ENCODE measurements around the gene CKS1B.
"Not testable (repeated sequence)": the region's sequence is repeated elsewhere in the genome, so short reads cannot be mapped to it uniquely, and the experiment has no call there.

The CKS1B gene

DNA sequence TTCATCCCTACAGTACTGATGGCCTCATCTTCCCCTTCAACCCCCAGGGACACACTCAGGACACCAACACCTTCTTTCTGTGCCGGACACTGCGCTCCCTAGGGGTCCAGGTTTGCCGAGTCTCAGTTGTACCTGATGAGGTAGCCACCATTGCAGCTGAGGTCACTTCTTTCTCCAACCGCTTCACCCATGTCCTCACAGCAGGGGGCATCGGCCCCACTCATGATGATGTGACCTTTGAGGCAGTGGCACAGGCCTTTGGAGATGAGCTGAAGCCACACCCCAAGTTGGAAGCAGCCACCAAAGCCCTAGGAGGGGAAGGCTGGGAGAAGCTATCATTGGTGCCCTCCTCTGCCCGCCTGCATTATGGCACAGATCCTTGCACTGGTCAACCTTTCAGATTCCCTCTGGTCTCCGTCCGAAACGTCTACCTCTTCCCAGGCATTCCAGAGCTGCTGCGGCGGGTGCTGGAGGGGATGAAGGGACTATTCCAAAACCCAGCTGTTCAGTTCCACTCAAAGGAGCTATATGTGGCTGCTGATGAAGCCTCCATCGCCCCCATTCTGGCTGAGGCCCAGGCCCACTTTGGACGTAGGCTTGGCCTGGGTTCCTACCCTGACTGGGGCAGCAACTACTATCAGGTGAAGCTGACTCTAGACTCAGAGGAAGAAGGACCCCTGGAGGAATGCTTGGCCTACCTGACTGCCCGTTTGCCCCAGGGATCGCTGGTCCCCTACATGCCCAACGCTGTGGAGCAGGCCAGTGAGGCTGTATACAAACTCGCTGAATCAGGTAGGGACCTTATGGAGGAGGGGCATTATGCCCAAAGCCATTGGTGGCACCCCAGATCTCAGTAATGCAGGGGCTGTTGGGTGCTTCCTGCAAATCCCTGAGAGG is 13.8 kb downstream of the CKS1B start:
- no peak for DNase-seq

DNA sequence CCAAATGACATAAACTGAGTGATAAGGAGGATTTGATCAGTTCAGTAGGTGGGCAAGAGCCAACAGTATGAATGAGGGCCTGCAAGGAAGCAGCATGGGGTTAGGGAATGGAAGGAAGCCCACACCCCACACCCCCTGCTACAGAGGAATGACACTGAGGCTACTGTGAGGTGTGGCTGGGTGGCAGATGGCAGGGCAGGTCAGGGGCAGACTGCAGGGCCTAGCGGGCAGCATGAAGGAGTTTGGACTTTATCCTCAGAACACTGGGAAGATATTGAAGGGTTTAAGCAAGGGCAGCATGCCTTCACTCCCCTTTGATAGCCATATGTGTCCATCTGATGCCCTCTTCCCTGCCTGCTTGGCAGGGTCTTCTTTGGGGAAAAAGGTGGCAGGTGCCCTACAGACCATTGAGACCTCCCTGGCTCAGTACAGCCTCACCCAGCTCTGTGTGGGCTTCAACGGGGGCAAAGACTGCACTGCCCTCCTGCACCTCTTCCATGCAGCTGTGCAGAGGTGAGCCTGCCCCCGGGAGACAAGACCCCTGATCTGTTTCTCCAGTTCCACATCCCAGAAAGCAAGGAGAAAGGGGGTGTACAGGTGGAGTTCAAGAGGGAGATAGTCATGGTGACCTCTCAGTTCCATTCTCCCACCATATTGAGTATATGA is 14.8 kb downstream of the CKS1B start:
- no peak for DNase-seq

DNA sequence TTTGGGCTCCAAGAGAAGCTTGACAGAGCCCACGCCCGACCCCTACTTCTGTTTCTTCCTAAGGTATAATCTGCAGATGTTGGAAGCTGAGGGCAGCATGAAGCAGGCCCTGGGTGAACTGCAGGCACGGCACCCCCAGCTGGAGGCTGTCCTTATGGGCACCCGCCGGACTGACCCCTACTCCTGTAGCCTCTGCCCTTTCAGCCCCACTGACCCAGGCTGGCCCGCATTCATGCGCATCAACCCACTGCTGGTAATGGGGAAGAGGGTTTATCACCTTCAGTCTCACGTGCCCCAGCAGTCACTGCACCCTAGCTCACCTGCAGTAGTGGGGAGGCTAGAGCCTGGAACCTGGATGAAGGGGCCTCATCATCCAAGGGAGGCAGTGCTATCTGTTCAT is 15.8 kb downstream of the CKS1B start:
- DNase-seq: no peak

DNA sequence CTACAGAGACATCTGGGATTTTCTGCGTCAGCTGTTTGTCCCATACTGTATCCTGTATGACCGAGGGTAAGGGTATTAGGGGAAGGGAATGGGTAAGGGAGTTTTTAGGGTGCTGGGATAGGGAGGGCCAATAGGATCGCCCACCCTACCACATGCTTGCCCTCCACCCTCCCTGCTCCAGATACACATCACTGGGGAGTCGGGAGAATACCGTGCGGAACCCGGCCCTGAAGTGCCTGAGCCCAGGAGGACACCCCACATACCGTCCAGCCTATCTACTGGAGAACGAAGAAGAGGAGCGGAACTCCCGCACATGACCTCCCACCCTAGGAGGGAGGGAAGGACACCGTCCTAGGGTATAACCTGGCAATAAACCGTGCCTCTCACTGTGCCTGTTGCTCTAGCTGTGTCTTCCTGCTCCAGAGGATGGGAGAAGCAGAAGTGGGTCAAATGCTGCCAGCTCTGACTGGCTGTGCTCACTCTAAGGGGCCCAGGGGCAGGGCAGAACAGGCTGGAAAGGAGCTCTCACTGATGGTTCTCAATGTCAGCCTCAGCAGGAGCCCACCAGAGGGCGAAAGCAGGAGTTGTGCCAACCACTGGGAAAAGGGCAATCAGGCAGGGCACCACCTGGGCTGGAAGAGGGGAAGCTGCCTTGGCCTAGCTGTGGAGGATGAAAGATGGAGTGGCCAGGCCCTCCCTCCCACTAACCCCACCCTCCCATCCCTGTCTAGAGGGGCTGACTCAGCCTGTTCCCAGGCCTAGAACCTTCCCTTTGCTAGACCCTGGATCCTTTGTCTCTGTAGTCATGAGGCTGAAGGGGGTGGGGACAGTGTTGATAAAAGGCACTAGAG is 18.5 kb downstream of the CKS1B start:
- DNase-seq: no peak

DNA sequence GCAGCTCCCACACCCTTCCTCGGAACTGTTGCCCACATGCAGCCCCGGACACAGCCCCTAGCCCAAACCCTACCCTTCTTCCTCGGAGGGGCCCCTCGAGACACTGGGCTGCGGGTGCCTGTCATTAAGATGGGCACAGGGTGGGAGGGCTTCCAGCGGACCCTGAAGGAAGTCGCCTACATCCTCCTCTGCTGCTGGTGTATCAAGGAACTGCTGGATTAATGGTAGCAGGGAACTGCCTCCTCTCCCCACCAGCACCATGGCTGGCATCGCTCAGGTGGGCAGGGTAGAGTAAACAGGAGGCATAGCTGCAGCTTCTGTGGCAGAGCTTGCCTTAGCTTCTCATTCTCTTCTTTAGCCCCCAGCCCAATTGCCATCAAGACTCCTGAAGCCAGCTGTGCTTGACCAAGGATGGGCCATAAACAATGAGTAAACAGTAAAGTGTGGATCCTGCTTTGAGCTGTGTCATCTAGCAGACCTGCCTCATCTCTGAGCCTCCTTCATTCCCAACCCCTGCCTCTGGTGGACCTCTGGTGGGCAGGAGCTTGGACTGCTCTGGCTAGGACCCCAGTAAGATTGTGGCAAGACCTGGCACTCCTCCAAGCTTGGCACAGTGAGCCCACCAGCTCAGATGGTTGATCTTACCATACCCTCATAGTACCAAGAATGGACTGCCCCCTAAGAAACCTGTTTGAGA is 19.2 kb downstream of the CKS1B start, which contains the start of gene LENEP:
Gene LENEP, plus strand, starts transcription at position 15 of the 697 bp plus-strand sequence. Its CDS starts 22 bp downstream, at position 37.
- no peak for DNase-seq

DNA sequence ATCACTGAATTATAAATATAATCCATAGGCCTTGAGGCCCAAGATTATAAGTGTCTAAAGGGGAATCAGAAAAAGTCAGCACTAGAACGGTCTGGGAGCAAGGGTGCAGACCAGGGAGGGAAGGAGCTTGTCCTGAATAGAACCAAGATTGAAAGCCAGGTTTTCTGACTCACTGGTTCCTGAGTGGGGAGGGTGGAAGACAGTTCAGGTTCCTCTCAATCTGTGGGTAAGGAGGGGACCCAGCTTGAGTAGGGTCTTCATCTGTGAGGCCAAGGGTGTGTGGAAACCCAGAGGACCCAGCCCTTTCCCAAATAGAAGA is 19.7 kb downstream of the CKS1B start:
- DNase-seq: no peak

DNA sequence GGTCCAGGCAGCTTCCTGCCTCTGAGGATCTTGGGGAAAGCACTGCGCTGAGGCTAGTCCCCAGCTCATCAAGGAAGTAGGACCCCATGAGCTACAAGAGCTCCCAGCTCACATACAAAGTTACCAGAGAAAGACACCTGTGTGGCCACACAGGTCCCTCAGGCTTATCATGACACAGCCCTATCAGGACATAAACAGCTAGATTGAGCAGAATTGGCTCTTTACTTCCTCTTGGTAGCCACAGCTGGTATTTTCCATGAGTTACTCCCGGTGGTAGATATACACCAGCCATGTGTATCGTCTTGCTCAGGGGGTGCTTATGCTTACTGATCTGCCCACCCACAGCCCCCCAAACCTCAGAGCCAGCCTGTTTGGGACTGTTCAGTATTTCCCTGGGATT is 20.1 kb downstream of the CKS1B start:
- no peak for DNase-seq

DNA sequence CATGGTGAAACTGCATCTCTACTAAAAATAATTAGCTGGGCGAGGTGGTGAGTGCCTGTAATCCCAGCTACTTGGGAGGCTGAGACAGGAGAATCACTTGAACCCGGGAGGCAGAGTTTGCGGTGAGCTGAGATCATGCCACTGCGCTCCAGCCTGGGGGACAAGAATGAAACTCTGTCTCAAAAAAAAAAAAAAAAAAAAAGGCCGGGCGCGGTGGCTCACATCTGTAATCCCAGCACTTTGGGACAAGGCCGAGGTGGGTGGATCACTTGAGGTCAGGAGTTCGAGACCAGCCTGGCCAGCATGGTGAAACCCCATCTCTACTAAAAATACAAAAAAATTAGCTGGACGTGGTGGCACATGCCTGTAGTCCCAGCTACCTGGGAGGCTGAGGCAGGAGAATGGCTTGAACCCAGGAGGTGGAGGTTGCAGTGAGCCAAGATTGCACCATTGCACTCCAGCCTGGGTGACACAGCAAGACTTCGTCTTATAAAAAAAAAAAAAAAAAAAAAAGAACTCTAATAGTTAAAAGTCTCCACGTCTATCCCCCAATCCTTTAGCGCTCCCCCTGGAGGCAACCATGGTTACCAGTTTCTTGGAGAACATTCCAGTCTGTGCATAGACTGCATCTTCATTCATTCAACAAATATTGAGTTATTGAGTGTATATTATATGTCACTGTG is 21.0 kb downstream of the CKS1B start:
- DNase-seq: not testable (repeated sequence)

DNA sequence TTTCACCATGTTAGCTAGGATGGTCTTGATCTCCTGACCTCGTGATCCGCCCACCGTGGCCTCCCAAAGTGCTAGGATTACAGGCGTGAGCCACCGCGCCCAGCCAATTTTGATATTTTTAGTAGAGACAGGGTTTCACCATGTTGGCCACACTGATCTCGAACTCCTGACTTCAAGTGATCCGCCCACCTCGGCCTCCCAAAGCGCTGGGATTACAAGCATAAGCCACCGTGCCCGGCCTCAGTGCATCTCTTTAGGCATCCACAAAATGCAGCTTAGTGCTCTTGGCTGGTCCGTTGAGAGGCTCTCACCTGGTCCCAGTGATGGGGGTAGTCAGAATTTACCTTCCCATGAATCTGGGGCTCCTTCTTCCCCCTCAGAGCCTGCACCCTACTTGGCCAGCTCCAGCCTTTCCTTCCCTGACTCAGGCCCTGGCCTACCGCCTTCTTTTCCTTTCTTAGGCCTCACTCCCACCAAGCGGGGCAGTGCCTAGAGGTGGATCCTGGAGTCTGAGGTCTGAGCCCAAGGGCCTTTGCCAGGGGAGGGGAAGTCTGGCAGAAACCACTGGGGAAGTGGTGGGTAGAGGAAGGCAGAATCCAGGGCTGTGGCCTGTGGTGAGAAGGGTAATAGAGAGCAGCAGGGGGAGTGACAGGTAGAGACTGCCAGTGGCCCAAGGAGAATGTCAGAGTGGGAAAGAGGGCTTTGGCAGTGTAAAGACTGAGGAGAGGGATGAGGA is 22.7 kb downstream of the CKS1B start:
- no peak for DNase-seq

DNA sequence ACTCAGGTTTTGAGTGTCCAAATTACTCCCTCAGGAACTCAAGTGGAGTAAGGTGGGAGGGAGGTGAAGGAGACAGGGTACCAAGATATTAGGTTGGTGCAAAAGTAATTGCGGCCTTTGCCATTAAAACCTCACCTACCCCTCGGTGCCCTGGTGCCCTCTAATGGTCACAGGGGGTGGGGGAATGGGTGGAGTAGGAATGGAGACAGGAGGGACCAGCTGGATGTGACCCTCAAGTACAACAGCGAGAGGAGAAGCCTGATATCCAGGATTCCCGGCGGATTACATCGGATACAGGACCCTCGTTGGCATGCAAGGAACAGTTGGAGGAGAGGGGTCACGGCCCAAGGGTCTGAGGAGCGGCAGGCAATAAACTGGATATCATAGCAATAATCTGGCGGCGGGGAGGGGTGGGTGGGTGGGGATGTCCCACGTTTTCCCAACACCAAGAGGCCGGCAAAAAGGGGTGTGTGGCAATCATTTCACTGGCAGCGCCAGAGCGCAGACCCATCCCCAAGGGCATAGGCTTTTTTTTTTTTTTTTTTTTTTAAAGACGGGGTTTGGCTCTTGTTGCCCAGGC is 23.8 kb downstream of the CKS1B start:
- DNase-seq: no peak

DNA sequence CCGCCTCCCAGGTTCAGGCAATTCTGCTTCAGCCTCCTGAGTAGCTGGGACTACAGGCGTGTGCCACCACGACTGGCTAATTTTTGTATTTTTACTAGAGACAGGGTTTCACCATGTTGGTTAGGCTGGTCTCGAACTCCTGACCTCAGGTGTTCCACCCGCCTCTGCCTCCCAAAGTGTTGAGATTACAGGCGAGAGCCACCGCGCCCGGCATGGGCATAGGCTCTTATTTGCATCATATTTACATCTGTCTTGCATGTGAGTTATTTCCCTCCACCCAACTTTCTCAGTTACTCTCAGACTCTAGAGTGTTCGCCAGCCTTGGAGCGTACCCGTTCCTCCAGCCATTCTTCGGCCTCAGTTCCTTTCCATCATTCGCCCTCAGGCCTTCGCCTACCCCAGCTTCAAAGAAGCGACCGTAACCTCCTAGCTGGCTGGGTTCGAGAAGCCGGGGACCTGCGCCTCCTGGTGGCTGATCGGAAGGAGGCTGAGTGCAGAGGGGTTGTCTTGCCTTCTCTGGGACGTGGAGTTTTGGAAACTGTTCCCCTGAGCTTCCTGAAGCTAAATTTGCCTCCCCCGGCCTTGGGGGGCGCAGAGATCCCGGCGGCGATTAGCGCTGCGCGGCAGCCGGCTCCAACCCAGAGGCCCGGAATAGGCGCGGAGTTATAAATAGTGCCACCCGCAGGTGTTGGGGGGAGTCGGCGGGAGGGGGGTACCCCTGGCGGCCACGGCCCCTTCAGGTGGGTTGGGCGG is 24.5 kb downstream of the CKS1B start:
- DNase-seq: peak; percentile 39

DNA sequence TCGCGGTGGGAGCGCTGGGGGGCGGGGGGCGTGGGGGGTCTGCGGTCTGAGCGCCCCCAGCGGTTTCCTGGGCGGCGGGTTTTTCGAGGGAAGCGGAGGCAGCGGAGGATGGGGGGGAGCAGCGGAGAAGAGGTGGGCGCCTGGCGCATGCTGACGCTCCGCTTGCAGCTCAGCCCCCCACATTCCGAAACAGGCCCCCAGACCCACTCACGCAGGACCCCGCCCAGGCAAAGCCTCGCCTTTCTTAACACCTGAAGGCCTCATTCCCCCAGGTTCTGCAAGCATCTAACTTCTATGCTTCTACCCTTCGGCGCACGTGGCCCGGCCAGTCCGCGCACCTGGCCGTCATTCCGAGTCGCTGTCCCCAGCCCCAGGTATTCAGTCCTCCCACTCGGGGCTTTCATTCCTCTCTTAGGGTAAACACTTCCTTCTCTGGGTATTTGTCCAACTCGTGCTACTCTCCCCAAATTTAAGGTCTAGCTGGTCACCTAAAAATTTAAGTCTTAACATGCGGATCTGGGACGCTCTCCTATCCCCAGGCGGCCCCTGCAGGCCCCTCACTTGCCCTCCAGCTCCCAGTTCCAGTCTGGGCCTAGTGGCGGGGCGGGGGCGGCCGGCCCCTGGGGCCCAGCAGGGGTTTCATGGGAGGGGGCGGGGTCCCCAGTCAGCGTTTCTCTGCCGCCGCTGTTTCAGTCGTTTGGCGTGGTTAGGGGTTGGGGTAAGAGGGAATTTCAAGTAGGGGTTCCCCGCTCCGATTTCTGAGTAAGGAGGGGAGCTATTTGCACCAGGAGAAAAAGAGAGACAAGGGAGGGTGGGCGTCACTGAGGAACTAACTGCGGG is 25.3 kb downstream of the CKS1B start:
- DNase-seq: no peak

DNA sequence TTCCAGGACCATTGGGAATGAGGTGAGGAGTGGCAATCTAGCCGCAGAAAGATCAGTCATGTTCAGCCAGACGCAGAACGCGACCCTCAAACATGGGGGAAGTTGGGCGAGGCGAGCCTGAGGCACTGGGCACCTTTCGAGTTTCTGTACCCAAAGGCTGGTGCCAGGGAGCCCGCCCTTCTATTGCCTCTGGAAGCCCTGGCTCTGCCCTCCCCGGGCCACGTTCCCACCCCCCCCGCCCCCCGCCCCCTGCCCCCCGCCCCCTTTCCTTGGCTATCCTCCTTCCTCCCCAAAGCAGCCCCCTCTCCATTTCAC is 25.9 kb downstream of the CKS1B start:
- no peak for DNase-seq

DNA sequence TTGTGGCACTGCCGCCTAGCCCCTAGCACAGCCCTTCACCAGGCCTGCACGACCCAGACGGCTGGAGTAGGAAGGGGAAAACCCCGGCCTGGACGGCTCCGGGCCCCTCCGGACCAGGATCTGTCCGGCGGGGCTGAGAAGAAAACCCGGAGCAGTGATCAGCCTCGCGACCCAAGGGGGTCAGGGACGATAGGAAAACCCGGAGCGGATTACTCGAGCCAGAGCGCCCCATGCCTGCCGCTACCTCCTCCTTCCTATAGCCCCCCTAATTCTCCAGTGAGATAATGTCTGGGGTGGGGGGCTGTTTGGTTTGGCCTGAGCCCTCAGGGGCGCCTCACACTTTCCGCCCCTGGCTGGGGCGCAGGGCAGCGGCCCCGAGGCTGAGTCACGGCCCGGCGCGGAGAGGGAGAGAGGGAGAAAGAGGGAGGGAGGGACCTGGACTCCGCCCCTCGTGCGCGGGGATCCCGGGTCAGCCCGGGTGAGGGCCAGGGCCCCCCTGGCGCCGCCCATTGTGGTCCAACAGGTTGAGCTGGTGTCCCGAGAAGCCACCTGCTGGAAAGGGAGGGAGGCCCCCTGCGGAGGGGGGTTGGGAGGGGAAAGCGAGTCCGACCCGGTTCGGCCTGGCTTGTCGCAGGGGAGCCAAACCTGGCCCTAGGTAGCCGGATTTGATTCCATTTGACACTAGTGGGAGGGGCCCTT is 26.4 kb downstream of the CKS1B start:
- DNase-seq: peak; percentile 73

DNA sequence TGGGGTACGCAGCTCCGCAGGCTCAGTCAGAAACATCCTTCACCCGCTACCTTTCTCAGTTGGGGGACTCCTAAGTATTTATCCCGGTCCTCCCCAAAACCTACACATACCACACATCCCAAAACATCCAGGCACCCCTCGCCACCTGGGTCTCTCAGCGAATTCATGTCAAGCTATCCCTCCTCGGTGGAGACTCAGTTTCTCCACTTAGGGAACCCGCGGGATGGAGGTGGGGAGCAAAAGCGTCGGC is 26.9 kb downstream of the CKS1B start:
- DNase-seq: no peak

DNA sequence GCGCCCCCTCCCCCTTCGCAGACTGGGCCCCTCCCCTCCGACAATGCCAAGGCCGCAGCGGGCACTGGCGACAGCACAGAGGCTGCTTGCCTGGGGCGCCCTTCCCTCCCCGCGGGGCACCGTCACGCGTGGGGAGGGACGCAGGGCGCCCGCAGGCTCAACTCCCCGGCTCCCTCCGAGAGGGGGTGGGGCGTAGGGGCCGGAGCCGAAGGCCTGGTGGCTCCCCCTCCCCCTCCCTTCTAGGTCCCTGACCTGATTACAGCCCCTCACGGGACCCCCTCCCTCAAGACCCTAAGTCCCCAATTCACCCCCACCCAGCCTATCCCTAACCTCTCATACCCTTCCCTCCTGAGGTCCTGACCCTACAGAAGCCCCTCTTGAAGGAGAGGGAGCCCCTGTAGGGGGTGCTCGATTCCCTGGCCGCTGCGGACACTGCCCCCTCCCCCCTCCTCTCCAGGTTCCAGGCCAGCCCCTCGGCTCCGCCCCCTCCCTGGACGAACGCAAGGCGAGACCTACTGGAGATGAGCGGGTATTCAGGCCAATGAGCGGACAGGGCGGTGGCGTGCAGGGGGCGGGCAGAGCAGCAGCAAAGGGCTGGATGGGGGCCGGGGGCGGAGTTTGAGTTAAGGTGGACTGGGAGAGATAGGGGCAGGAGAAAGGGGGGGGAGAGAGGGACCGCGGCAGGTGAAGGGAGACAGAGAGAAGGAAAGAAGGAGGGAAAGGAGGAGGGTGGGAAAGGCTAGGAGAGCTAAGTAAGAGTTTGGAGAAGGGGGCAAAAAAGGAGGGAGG is 27.4 kb downstream of the CKS1B start:
- peak; percentile 97 for DNase-seq

DNA sequence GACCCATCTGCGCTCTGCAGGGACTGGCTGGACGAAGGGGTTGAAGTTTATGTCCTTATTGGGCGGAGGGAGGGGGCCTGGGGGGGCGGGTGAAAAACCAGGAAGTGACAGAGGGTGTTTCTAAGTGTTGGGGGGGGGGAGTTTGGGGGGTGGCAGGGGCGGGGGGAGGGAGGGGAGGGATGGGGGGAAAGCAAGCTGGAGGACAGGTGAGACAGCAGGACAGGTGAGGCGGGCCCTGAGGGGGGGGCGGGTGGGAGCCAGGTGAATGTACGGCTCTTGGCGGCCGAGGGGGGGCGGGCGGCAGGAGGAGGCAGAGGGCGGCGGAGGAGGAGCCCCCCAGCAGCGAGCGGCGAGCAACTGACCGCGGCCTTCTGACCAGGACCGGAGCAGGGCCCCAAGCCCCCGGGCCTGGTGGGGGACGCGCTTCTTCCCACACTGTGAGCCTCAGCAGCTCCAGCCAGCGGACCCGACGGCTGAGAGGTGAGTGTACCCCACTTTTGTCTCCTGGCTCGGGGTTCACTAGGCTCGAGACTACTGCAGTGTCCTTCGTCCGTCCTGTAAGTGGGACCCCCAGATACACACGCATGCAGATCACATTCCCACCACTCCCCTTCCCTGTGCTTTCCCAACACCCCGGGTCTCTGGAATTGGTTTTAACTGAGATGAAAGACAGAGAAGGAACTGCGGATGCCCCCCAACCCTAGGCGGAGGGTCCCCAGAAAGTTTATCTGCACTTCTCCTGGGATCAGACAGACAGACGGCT is 28.2 kb downstream of the CKS1B start, which contains the start of gene ZBTB7B:
Gene ZBTB7B, plus strand, starts transcription at position 339 of the 763 bp plus-strand sequence. CDS start 11,859 bp downstream, outside the sequence.
- no peak for DNase-seq
